ENCODE measurements around the gene ST6GALNAC1. TPM values are rescaled to one million over a fixed set of nuclear protein-coding genes. Genes with fewer than 3 reads are reported as not detected.
A peak's percentile ranks its signal among the peaks of the same experiment; 100 is the strongest.

The ST6GALNAC1 gene
- polyA plus RNA-seq, 1 experiment = not detected

GRCh38 chr17:76630151-76630550, 13.4 kb downstream of the ST6GALNAC1 start:
- Histone ChIP-seq H3K9me3 (ENCODE audit: control insufficient read depth, insufficient read depth, low read length) (no peaks in the 10 kb centered on the region), H3K27me3 (ENCODE audit: control insufficient read depth, insufficient read depth, low read length) (peaks cover 10% of the 10 kb centered on the region), H3K4me3 (ENCODE audit: low read depth, low read length) (no peak overlapping the region), H3K27ac (ENCODE audit: low read depth, low read length) (no peak overlapping the region)
- TF ChIP-seq CTCF (IDR thresholded peaks at IDR 0.05; ENCODE audit: low read depth, low read length) = no peak
- ChIA-PET CTCF (no interaction called here), POLR2A (no interaction called here)
- no peak for DNase-seq (ENCODE audit: low read depth, low spot score)

DNA sequence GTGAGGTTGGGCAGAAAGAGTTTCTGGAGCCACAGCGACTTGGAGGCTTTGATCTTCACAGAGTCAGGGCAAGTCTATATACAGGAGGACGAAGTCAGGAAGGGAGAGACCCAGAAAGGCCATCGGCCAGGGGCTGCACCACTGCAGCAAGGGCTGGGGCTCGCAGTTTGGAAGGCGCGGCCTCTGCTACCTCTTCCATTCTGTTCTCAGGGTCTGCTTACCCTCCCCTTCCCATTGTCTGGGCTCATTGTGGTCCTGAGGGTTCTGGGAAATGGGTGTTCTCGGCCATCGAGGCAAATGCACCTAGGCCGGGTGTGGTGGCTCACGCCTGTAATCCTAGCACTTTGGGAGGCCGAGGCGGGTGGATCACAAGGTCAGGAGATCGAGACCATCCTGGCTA, 16.0 kb downstream of the ST6GALNAC1 start:
- Histone ChIP-seq H3K9me3 (ENCODE audit: control insufficient read depth, insufficient read depth, low read length) (no peaks in the 10 kb centered on the region), H3K4me3 (ENCODE audit: low read depth, low read length) (no peak overlapping the region), H3K27me3 (ENCODE audit: control insufficient read depth, insufficient read depth, low read length) (peaks cover 13% of the 10 kb centered on the region), H3K27ac (ENCODE audit: low read depth, low read length) (no peak overlapping the region)
- no peak for DNase-seq (ENCODE audit: low read depth, low spot score)
- POLR2A ChIA-PET = no interaction called here
- TF ChIP-seq CTCF (IDR thresholded peaks at IDR 0.05; ENCODE audit: low read depth, low read length) = no peak
- CTCF ChIA-PET = no interaction called here

DNA sequence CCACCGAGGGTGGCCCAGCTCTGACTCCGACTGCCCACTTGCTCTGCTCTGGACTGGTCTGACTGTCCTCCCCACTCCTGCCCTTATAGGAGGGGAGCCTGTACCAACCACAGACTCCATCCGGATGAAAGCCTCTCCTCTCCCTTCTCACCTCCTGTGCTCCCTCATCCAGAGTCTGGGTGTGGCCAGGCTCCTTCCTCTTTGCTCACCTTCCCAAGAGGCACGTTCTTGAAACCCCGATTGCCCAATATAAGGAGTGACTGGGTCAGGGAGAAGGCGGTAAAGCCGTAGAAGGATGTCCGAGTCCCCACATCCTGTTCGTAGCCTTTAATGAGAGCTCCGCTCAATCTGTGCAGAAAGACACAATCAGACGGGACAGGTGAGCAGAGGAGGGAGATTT, 17.1 kb downstream of the ST6GALNAC1 start:
- CTCF ChIA-PET = no interaction called here
- Histone ChIP-seq H3K9me3 (ENCODE audit: control insufficient read depth, insufficient read depth, low read length) (no peaks in the 10 kb centered on the region), H3K4me3 (ENCODE audit: low read depth, low read length) (no peak overlapping the region), H3K27me3 (ENCODE audit: control insufficient read depth, insufficient read depth, low read length) (peaks cover 13% of the 10 kb centered on the region), H3K27ac (ENCODE audit: low read depth, low read length) (no peak overlapping the region)
- TF ChIP-seq CTCF (IDR thresholded peaks at IDR 0.05; ENCODE audit: low read depth, low read length) = no peak
- no peak for DNase-seq (ENCODE audit: low read depth, low spot score)
- POLR2A ChIA-PET = no interaction called here

DNA sequence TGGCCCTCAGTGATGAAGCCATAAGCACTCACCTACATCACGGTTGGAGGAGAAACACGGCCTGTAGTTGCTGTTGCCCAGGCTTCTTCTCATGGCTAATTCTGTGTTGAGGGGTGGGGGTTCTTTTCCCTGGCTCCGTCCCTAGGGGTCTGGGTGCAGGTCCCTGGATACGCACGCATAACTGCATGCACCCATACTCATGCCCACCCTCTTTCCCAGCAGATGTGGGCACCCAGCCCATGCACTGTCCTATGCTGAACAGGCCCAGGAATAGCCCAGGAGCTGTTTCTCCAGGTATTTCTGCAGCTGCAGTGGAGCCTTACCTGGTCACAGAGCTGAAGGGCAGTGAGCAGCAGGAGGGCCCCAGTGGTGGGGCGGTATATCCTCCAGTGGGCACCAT, 18.1 kb downstream of the ST6GALNAC1 start:
- no peak overlapping the region for H3K27ac ChIP-seq (ENCODE audit: low read depth, low read length)
- CTCF ChIA-PET = interaction anchor here (0.8 to 3.7 kb wide), 11 partner anchors 8 to 119 kb away, joined by 3 to 46 read pairs (median 13); no protein-coding TSS in a partner anchor
- POLR2A ChIA-PET = no interaction called here
- H3K4me3 ChIP-seq (ENCODE audit: low read depth, low read length) = no peak overlapping the region
- peaks cover 13% of the 10 kb centered on the region for H3K27me3 ChIP-seq (ENCODE audit: control insufficient read depth, insufficient read depth, low read length)
- DNase-seq (ENCODE audit: low read depth, low spot score) = no peak
- TF ChIP-seq CTCF (IDR thresholded peaks at IDR 0.05; ENCODE audit: low read depth, low read length) = no peak
- no peaks in the 10 kb centered on the region for H3K9me3 ChIP-seq (ENCODE audit: control insufficient read depth, insufficient read depth, low read length)

- H3K4me3 ChIP-seq (ENCODE audit: low read depth, low read length) = no peak overlapping the region
- H3K9me3 ChIP-seq (ENCODE audit: control insufficient read depth, insufficient read depth, low read length) = no peaks in the 10 kb centered on the region
- ChIA-PET POLR2A (interaction anchor here (0.7 to 1.8 kb wide), 3 partner anchors 55 to 77 kb away, joined by 4 to 7 read pairs (median 5); no protein-coding TSS in a partner anchor), CTCF (interaction anchor here (0.6 to 3.7 kb wide), 50 partner anchors 8 to 200 kb away, joined by 3 to 46 read pairs (median 6); partner anchors contain the start of genes AANAT, ST6GALNAC1 and ST6GALNAC2)
- peak overlapping the region; percentile 34 for H3K27ac ChIP-seq (ENCODE audit: low read depth, low read length)
- H3K27me3 ChIP-seq (ENCODE audit: control insufficient read depth, insufficient read depth, low read length) = peaks cover 13% of the 10 kb centered on the region
- TF ChIP-seq CTCF (IDR thresholded peaks at IDR 0.05; ENCODE audit: low read depth, low read length) = peak; percentile 94
- DNase-seq (ENCODE audit: low read depth, low spot score) = peak; percentile 23
These were observed 20.0 kb downstream of the ST6GALNAC1 start for GRCh38 chr17:76623271-76624146.

Data from AG04450 (cell line).